Nucleus accumbens (tissue), 56 donors: Measurements from ENCODE around the gene EXOSC5.
"Not testable (repeated sequence)": the region's sequence is repeated elsewhere in the genome, so short reads cannot be mapped to it uniquely, and the experiment has no call there.

ENCODE experiments used
- DNase-seq, 56 donors: peaks; one replicate each; lab custom pipeline; 2025; lab: John Stamatoyannopoulos, UW

EXOSC5 gene

DNA sequence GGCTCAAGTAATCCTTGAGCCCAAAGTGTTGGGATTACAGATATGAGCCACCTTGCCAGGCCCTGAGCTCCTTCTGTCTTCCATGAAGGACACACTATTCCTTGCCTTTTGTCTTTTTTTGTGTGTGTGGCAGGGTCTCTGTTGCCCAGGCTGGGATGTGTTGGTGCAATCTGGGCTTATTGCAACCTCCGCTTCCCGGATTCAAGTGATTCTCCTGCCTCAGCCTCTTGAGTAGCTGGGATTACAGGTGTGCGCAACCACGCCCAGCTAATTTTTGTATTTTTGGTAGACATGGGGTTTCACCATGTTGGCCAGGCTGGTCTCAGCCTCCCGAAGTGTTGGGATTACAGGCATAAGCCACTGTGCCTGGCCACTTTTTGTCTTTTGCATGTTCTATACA is 11.7 kb upstream of the EXOSC5 start:
- DNase-seq = not testable (repeated sequence)

DNA sequence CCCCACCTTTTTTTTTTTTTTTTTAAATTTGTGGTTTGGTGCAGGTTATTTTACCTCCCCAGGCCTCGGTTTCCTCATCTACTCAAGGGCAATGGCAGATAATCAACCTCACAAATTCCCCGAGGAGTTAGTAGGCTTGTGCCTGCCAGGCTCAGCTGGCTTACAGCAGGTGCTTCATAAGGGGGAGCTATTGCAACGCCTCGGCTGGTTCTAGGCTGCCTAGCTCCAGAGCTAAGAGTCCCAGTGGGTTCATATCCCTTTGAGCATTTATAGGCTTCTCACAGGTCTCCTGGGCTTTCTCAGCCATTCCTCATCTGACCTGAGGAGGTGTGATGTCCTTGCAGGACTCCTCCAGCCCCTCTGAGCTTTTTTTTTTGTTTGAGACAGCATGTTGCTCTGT is 11.1 kb upstream of the EXOSC5 start:
- no peak for DNase-seq

DNA sequence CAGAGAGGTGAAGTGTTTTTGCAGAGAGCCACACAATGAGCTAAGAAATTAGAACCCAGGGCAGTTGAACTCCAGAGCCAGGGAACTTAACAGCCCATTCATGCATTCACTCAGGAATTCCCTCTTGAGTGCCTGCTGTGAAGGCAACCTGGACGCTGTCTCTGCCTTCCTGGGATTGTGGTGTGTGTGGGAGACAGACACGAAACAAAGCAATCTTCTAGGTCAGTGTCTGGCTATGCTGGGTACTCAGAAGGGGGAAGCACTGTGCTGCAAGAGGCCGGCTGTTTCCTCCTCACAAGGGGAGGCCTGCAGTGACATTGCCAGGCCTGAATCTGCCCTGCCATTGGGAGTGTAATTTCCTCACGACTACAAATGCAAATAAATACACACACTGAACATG is 10.1 kb upstream of the EXOSC5 start:
- no peak for DNase-seq

DNA sequence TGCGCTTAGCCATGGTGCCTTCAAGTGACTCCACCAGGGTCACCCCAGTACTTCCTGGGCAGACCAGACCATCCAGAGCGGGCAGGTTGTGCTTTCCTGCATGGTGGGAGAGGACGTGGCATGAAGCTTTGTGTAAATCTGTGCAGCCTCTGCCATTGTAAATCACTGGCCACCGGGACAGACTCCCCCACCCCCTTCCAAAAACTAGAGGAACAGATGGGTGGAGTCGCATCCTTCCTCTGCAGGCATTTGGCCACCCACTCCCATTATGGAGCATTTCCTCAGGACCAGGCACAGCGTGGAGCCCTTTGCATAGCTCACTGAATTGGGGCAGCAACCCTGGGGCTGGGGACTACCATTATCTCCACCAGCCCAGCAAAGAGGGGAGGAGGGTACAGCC is 8.6 kb upstream of the EXOSC5 start:
- DNase-seq = no peak

DNA sequence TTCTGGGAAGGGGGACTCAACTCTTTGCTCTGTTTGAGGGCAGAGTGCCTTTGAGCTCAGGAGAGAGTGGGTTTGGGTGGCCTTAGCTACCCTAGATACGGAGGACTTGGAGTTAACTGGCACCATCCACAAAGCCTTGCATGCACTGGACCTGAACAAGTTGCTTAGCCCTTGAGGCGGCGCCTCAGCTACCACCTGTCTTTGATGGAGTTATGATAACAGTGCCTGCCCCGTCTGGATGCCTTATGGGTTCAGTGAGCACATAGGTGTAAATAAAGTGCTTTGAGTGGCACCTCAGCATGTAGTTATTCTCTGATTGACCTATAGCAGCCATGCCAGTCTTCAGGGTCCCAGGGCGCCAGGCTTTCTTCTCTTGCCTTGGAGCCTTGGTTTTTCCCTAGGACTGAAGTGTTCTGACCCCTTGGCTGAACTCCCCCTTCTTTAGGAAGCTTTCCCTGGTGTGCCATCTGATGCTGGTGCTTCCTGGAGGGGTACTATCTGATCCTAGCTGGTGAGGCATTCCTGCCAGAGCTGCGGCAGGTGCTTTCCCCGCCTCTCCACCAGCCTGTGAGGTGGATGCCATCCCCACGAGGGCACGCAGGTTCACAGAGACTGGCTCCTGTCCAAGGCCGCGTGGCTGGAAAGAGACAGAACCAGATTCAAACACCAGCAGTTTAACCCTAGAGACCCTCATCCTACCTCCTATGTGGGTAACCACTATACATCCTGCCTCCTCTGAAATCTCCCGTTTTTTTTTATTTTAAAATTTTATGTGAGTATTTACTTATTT is 6.2 kb upstream of the EXOSC5 start:
- no peak for DNase-seq

DNA sequence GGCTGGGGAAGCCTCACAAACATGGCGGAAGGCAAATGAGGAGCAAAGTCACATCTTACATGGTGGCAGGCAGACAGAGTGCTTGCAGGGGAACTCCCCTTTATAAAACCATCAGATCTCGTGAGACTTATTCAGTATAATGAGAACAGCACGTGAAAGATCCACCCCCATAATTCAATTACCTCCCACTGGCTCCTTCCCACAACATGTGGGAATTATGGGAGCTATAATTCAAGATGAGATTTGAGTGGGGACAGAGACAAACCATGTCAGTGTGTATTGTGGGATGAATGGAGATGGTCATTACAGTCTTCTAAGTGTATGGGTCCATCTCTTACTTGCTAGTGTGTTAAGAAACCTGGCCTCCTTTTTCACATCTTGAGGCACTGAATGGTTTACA is 4.9 kb upstream of the EXOSC5 start:
- no peak for DNase-seq

DNA sequence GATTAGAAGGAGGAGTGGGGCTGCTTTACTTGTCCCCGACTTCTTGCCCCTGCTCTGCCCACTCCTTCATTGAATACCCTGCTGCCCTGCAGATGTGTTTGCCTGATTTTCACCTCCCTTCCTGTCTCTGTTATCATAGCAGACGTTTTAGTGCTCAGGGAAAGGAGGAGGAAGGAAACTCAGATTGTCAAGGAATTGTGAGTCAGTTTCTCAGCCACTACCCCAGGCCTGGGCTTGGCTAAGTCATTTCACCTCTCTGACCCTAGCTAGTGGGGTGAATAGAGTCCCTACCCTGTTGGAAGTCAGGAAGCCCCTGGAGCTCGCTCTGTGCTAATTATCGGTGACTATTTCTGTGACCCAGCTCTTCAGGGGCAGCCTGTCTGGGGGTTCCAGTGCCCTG is 4.3 kb upstream of the EXOSC5 start:
- no peak for DNase-seq

DNA sequence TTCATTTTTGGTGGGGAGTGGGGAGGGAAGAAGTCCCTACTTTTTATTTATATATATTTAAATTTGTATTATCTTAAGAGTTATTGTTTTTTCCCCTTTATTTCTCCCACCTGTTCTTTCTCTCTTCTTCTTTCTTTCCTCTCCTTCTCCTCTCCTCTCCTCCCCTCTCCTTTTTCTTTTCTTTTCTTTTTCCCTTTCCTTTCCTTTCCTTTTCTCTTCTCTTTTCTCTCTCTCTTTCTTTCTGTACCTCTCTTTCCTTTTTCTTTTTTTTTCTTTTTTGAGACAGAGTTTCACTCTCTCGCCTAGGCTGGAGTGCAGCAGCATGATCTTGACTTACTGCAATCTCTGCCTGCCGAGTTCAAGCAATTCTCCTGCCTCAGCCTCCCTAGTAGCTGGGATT is 2.4 kb upstream of the EXOSC5 start:
- DNase-seq = no peak

DNA sequence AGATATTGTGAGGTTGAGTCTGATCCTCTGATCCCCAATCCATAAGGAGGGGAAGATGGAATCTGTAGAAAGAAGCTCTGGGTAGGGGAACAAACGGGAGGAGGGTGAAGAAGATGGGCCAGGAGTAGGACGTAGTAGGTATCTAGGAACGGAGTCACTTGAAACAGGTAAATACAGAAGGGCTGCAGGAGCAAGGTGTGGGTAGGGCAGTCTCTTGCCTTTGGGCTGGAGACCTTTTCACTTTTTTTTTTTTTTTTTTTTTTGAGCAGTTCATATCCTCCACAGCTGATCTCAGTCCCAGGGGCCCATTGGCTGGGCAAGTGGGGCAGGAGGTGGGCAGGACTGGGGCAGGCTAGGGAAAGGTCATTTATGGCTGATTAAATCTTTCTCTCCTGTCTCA is 1.9 kb upstream of the EXOSC5 start:
- no peak for DNase-seq

DNA sequence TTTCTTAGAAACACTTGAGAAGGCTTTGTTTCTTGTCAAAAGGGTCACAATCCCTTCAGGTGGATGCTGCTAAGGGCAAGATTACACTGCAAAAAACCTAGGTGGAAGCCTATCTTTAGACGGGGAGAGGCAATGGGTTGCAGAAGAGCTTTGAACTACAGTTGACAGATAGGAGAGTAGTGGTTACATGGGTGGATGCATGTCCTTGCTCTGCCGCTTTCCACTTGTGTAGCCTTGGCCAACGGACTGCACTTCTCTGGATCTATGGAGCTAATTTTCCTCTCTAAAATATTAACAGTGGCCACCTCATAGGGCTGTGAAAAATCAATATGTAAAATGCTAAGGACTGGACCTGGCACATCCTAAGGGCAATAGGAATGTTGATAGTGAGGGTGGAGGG is 1.4 kb upstream of the EXOSC5 start:
- no peak for DNase-seq

DNA sequence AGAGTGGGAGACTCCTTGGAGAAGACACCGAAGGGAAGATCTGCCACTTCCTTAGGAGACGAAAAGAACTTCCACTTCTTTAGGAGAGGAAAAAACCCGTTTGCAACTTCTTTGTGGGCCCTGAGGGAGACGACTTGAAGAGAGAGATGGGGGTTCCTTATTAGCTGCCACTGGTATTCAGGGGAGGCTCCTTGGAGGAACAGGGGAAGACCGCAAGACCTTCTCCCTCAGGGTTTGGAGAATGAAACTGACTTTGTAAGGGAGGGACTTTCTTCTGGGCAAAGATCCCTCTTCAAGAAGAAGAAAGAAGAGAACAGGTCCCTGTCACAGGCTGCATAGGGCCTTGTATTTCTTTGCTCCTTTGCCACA is 875 bp upstream of the EXOSC5 start:
- DNase-seq = no peak

DNA sequence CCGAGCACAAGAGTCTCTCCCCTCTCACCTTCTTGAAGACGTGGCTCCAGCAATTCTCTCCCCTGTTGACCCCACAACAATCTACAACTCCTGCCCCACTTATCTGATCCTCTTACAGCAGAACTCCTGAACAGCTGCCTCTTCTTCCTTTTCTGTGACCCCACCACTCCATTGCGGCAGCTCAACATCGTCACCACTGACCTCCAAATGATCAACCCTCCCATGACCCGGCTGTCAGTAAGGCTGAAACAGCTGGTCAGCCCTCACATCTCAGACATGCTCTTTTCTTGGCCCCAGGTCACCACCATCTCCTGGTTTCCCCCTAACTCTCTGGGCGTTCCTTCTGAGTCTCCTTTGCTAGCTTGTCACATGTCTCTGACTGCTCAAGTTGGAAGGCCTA is 1.8 kb downstream of the EXOSC5 start:
- DNase-seq = no peak

DNA sequence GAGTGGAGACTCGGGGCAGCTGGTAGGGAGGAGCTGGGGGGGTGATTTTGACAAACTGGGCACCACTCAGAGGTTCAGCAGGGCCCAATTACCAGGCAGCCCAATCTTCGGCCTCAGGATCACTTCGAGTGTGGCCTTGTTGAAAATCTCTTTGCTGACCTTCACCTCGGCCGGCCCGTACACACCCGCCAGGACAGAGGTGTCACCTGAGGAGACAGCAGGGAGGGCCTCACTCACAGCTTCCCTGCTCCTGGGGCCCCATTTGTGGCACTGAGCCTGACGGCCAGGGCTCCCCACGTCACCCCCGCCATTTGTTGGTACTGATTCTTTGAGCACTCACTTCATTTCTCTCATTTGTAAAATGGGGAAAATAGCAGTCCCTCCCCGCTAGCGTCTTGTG is 4.4 kb downstream of the EXOSC5 start:
- no peak for DNase-seq

DNA sequence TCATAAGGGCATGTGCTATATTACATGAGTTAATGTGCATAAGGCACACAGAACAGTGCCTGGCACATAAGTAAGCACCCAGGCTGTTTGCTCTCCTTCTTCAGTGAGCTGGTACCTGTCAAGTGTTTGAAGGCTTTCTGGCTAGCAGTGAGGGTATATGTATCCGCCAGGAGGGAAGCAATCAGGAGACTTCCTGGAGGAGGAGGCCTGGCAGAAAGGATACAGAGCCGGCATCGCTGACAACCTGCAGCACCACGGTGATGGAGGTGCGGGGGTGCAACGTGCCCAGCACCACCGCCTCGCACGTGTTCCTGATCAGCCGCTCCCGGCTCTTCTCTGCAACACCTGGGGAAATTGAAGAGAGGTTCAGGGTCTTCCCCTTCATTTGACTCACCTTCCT is 5.5 kb downstream of the EXOSC5 start:
- no peak for DNase-seq

DNA sequence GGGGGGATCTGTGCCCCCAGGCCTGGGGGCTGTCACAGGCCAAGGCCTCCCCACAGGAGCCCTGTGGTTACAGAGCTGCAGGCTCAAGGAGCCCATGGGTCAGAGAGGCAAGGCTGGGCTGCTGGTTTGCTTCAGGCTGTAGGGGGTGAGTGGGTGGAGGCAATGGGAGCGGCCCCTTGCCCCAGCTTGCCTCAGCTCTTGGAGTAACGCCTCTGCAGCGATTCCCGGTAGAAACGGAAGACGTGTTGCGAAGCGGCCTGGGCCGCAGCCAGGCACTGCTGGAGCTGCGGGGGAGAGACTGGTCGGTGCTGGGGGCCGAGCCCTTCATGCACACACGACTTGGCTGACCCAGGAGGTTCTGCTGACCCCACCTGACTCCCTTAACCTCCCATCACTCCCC is 10.7 kb downstream of the EXOSC5 start:
- DNase-seq = no peak

DNA sequence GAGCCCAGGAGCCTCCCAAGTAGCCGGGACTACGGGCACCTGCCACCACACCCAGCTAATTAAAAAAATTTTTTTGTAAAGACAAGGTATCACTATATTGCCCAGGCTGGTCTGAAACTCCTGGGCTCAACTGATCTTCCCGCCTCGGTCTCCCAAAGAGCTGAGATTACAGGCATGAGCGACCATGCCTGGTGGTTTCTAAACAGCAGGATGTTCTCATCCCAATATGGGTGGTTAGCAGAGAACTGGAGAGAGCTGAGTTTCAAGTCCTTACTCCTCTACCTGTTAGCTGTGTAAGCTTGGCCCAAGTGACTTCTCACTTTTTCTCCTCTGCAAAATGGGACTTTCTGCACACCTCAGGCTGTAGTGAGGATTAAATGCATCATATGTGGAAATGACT is 12.8 kb downstream of the EXOSC5 start:
- DNase-seq = no peak

DNA sequence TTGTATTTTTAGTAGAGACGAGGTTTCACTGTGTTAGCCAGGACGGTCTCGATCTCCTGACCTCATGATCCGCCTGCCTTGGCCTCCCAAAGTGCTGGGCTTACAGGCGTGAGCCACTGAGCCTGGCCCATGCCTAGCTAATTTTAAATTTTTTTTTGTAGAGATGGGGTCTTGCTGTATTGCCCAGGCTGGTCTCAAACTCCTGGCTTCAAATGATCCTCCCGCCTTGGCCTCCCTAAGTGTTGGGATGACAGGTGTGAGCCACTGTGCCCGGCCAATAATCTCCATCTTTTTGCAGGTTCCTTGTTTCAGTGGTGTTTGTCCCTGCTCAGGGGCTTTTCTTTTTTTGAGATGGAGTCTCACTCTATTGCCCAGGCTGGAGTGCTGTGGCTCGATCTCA is 15.6 kb downstream of the EXOSC5 start:
- not testable (repeated sequence) for DNase-seq

DNA sequence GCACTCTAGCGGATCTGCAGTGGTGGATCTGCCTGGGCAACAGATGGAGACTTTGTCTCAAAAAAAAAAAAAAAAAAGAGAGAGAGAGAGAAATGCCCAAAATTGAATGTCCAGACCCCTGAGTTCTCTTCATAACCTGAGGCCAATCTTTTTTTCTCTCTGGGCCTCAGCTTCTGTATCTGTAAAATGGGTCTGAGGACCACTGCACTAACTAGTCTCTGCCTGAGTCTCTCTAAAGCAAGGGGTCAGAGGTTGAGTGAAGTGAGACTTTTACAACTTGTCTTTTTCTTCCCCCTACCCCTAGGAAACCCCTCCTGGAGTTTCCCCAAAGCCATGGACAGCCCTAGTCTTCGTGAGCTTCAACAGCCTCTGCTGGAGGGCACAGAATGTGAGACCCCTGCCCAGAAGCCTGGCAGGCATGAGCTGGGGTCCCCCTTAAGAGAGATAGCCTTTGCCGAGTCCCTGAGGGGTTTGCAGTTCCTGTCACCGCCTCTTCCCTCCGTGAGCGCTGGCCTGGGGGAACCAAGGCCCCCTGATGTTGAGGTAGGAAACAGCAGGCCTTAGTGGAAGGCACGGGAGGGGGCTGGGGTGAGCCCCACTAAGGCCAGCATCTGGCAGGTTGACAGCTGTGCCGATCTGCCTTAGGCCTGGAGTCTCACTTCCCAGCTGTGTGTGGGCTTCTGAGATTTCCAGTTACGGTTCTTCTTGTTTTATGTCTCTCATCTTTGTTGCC is 19.0 kb downstream of the EXOSC5 start:
- peak in 1 of 56 donors; percentile 10 for DNase-seq

DNA sequence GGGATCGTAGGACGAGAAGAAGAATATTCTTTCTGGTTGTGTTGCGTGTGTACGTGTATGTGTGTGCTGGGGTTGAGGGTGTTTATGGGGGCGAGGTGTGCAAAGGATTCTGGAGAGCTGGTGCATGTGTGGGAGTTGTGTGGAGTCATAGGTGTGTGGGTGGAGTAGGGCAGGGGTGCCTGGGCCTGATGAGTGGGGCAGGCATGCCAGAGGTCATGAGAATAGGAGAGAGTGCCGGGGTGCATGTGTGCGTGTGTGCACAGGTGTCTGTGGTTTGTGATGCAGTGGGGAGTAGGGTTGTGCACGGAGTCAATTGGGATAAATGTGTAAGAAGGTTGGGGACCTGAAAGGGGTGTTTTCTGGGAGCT is 20.2 kb downstream of the EXOSC5 start:
- DNase-seq = peak in 16 of 56 donors; percentile 11 to 57 (median 25)

DNA sequence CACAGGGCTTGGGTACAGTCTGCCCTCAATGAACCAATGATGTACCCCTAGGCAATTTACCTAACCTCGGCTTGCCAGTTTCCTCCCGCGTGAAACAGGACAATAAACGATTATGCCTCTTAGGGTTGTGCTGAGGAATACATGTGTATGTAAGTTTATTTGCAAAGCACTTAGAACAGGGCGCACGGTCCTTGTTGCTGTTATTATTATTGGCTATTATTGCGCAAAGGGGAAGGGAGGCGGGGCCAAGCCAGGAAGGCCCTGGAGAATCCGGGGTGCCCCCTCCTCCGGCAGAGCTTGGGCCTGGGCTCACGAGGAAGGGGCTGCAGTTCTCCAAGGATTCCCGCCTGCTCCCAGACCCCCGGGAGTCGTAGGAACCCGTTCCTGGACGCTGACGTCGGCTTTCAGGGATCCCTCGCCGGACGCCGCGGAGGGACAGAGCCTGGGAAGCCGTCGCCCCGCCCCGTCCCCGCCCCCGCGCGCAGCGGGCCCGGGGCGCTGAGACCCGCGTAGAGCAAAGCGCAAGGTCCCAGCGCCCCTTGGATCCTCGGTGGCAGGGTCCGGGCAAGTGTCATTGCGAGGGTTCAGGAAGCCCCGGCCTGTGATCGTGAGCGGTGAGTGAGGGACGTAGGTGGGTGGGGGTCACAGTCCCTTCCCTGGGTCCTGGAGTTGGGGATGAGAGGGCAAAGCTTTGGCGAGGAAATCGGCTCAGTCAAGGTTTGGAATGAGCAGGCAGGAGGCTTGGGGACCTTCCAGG is 20.7 kb downstream of the EXOSC5 start, which contains the start of gene TMEM91:
TMEM91 (plus strand) TSS at position 293 of the 757 bp plus-strand sequence. CDS start 1,777 bp downstream, outside the sequence.
- DNase-seq = peak in 14 of 56 donors; percentile 14 to 47 (median 28)

DNA sequence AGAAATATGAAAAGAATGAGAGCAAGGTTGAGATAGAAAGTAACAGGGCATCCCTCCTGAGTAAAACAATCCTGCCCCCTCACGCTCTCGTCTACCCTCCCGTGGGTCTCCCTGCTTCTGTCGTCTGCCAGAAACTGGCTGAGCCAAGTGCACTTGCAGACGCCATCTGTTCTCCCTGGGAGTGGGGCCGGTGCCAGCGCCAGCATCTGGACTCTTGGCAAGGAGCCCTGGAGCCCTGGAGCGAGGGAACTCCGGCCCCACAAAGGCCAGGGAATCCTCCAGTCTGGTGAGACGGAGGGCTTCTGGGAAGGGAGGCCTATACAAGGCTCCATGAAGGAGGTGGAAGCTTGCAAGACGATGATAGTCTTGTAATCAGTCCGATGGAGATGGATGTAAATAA is 23.2 kb downstream of the EXOSC5 start:
- DNase-seq = peak in 52 of 56 donors; percentile 10 to 89 (median 61)
